Heart left ventricle (tissue), 11 donors: Measurements from ENCODE around the gene FLG. TPM values are rescaled to one million over a fixed set of nuclear protein-coding genes. Genes with fewer than 3 reads are reported as not detected.

Source experiments
- polyA plus RNA-seq, 2 donors: library from polyadenylated mRNA; stranded (reverse); fragments of 200-250 nt; gene quantifications; one replicate each; pipeline ENCODE4 v1.2.3, GENCODE V29; 2013
- total RNA-seq, 9 donors: library from RNA; depleted of rRNA in 2 of 9; stranded (reverse); fragments of >200 nt in 2 of 9; fragmentation: NEBNext Ultra II Directional in 3 of 9; extraction: Animal tissue kit (Norgen Biotek cat#: 25700) in 3 of 9; gene quantifications; one replicate each; pipeline versions ENCODE4 v1.1.0 to v1.2.4, GENCODE V29; 2016 to 2023
- donor health status: ischemic (EF 13 %, LVEDD 7.1; RV severe dilation, severe dysfunction).
- donor health status: healthy with polysubstance abuse.
- donor health status: DM: no; HTN: yes; CAD: no.
- donor health status: DM: no; HTN: no; CAD: no.
- donor health status: ischemic (EF 25% LVEDD 5.7; RV mildly dilated, moderate dysfunction).
- donor health status: healthy.
- donor health status: DM: yes; HTN: yes; CAD: no.
- donor health status: PGD.
- donor health status: nonischemic (EF 23%, LVEDD 6.1; RV moderate dilation, normal function).

Gene FLG
- total and polyA plus RNA-seq, 11 donors = under 0.01 to 0.04 (median 0.01) TPM; not detected in 8

Other genes with a start within 250 kb of the FLG start
- not detected for gene TCHHL1, start 236.2 kb downstream of the FLG start, total RNA-seq
- gene TCHHL1, start 236.2 kb downstream of the FLG start, polyA plus RNA-seq = not detected
- under 1 TPM in 2 of 9 donors, not detected in 7; 0.05 TPM for gene TCHH, start 209.8 kb downstream of the FLG start, total RNA-seq
- gene TCHH, start 209.8 kb downstream of the FLG start, polyA plus RNA-seq = under 1 TPM in 1 of 2 donors, not detected in 1; 0.01 TPM
- gene RPTN, start 166.0 kb downstream of the FLG start, total RNA-seq = not detected
- not detected for gene RPTN, start 166.0 kb downstream of the FLG start, polyA plus RNA-seq
- not detected for gene HRNR, start 101.0 kb downstream of the FLG start, total RNA-seq
- under 1 TPM in 1 of 2 donors, not detected in 1; 0.04 TPM for gene HRNR, start 101.0 kb downstream of the FLG start, polyA plus RNA-seq
- not detected for gene FLG2, start 34.8 kb upstream of the FLG start, total RNA-seq
- gene FLG2, start 34.8 kb upstream of the FLG start, polyA plus RNA-seq = not detected
- gene CRNN, start 89.0 kb upstream of the FLG start, total RNA-seq = not detected
- under 1 TPM in 1 of 2 donors, not detected in 1; 0.24 TPM for gene CRNN, start 89.0 kb upstream of the FLG start, polyA plus RNA-seq
- not detected for gene LCE5A, start 185.6 kb upstream of the FLG start, total RNA-seq
- gene LCE5A, start 185.6 kb upstream of the FLG start, polyA plus RNA-seq = not detected
- not detected for gene CRCT1, start 189.2 kb upstream of the FLG start, total RNA-seq
- not detected for gene CRCT1, start 189.2 kb upstream of the FLG start, polyA plus RNA-seq
- not detected for gene LCE3E, start 241.5 kb upstream of the FLG start, total RNA-seq
- not detected for gene LCE3E, start 241.5 kb upstream of the FLG start, polyA plus RNA-seq